HG03108 (cell line): Measurements from ENCODE around the gene LATS2.
"Not testable (repeated sequence)": the region's sequence is repeated elsewhere in the genome, so short reads cannot be mapped to it uniquely, and the experiment has no call there.

Source experiments
- ATAC-seq: cut with Tn5 transposase; IDR thresholded peaks from one replicate; pipeline ENCODE4 v1.9.1; 2021; ENCODE audit warnings: moderate library complexity; ENCODE audit not compliant: unreplicated experiment

LATS2 gene

GRCh38 chr13:20969182-20969581, 92.2 kb downstream of the LATS2 start:
- ATAC-seq: no peak

GRCh38 chr13:20968745-20969144, 92.6 kb downstream of the LATS2 start:
- no peak for ATAC-seq

GRCh38 chr13:20967340-20967739, 94.0 kb downstream of the LATS2 start:
- no peak for ATAC-seq

- no peak for ATAC-seq
These were observed 96.5 kb downstream of the LATS2 start for GRCh38 chr13:20964904-20965303.

- ATAC-seq: not testable (repeated sequence)
These were observed 99.7 kb downstream of the LATS2 start for GRCh38 chr13:20961663-20962062.

GRCh38 chr13:20960663-20961309, 100.6 kb downstream of the LATS2 start:
- ATAC-seq: no peak

GRCh38 chr13:20957049-20957620, 104.3 kb downstream of the LATS2 start:
- not testable (repeated sequence) for ATAC-seq

DNA sequence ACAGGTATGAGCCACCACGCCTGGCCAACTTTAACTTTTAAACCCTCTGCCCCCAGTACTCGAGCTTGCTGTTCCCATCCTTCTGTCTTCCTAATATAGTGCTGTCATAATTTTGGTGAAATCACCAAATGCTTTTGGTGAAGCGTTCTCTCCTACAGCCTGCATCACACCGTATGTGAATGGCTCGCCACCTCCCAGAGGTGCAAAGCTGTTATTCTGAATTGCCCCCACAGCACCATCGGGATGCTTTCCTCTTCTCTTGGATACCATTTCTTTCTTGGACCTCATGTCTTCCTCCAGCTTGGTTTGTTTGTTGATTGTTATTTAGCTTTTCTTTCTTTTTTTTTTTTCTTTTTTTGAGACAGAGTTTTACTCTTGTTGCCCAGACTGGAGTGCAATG, 105.9 kb downstream of the LATS2 start:
- no peak for ATAC-seq

- no peak for ATAC-seq
These were observed 108.0 kb downstream of the LATS2 start for GRCh38 chr13:20953245-20953931.

DNA sequence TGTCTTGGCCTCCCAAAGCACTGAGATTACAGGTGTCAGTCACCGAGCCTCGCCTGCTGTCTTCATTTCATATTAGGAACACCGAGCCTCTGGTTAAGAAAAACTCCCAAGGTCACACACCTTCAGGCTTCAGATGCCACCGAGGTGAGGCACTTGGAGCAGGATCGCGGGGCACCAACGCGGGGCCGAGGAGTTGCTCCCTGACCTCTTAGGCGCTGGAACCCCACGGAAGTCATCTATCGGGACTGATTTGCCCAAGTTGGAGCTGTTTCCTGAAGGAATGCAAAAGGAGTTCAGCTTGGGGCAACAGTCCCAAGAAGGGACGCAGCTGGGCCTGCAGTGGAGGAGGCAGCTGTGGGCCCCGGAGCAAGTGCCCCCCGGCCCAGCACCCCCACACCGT, 108.5 kb downstream of the LATS2 start:
- ATAC-seq: no peak

DNA sequence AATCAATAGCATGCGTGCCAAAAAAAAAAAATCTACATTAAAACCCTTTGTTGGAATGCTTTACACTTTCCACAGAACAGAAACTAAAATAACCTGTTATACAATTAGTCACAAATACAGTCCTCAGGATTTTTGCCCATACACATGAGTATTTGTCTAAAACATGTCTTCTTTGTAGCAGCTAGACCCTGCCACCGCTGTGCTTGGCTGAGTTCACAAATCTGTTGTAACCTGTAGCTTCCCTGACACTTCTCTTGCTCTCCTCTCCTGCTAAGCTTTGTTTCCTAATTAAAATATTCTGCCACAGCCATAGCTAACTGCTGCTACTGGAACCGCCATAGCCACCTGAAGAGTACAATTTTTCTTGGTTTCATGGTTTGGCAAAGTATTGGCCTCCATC, 113.4 kb downstream of the LATS2 start:
- ATAC-seq: not testable (repeated sequence)

DNA sequence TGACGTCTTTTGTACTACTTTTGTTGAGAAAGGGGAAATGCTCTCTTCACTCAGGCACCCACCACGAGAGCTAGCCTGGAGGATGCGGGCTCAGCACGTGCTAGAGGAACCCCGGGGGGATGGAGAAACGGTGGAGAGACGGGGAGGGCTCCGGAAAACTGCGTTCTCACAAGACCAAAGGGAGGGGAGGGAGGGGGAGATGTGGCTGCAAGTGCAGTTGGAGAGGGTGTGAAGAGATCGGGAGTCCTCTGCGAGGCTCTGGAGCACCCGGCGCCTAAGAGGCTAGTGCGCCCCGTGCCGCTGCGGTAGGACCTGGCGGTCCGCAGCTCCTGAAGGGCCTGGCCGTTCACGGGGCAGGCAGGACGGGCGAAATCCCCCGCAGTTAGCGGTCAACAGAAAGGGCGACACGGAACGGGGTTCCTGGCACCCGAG, 115.4 kb downstream of the LATS2 start:
- ATAC-seq: no peak

DNA sequence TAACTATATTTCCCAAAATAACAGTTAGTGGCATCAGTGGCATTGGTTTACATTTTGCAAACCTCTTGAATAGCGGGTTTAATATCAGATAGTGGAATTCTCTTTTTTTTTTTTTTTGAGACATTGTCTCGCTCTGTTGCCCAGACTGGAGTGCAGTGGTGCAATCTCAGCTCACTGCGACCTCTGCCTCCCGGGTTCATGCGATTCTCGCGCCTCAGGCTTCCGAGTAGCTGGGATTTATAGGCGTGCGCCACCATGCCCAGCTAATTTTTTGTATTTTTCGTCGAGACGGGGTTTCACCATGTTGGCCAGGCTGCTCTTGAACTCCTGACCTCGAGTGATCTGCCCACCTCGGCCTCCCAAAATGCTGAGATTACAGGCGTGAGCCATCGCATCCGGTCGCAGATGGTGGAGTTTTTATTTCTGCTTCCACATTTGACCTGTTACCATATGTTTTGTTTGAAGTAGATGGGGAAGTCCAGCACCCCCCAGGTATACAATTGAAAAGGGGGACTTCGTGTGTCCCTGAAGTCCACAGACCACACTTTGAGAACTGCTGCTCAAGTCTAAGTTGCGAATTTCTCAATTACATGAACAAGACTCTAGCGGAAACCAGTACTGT, 118.3 kb downstream of the LATS2 start:
- ATAC-seq: no peak

GRCh38 chr13:20940511-20940910, 120.9 kb downstream of the LATS2 start:
- ATAC-seq: not testable (repeated sequence)

DNA sequence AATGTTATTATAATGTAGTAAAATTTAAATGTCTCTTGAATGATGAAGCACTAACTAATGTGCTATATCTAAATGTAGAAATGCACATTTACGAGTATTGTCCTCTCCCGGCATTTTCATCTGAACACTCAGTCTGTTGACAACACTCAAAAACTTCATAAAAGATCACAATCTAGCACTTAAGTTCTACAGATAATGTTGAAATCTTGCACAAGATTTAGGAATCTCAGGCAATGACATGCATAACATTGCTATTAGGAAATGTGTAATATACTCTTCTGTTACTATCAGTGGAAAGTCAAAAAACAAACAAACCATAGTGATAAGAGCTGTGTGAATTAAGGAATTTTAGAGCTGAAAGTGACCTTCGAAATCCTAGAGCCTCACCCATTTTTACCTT, 121.3 kb downstream of the LATS2 start:
- ATAC-seq: no peak

DNA sequence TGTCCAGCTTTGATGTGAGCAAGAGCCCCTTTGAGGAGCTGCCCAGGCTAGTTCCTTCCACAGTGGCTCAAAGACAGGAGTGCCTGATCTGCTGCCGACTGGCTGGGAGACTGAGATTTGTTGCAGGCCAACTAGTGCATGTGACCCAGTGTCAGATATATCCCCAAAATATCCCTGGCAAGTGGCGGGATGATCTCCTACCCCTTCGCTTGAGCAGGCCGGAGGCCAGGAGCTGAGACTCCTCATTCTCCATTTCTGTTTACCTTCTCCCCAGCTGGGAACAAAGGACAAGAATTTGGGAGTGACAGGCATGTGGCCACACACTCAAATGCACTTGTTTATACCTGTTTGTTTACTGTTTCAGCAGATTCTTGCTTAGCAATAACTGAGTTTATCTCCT, 121.7 kb downstream of the LATS2 start:
- ATAC-seq: no peak

- no peak for ATAC-seq
These were observed 123.1 kb downstream of the LATS2 start for GRCh38 chr13:20938302-20938701.

- no peak for ATAC-seq
These were observed 133.7 kb downstream of the LATS2 start for GRCh38 chr13:20927596-20928257.

DNA sequence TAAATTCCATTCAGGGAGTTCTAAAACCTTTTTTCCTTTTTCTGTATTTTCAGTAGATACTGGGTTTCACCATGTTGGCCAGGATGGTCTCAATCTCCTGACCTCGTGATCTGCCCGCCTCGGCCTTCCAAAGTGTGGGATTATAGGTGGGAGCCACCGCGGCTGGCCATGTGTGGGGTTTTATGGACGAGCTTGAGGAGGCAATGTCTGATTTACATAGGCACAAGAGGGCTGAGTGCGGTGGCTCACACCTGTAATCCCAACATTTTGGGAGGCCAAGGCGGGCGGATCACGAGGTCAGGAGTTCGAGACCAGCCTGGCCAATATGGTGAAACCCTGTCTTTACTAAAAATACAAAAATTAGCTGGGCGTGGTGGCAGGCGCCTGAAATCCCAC, 136.0 kb downstream of the LATS2 start:
- not testable (repeated sequence) for ATAC-seq

- no peak for ATAC-seq
These were observed 136.5 kb downstream of the LATS2 start for GRCh38 chr13:20924758-20925394.

- no peak for ATAC-seq
These were observed 138.1 kb downstream of the LATS2 start for GRCh38 chr13:20923272-20923671.
